NCI-H226 (cell line): ENCODE data around the gene SHISA5.
"Not testable (repeated sequence)": the region's sequence is repeated elsewhere in the genome, so short reads cannot be mapped to it uniquely, and the experiment has no call there.

ENCODE experiments used
- DNase-seq: peaks from one replicate; pipeline ENCODE4 v3.0.0-alpha.2; 2015

SHISA5 gene

GRCh38 chr3:48504051-48504946 is at the start of gene SHISA5:
Gene SHISA5, minus strand, starts transcription at chr3:48504174. Its CDS starts 80 bp downstream, at chr3:48504094.
- DNase-seq: peak; percentile 50

GRCh38 chr3:48553361-48553760 is 49.4 kb upstream of the SHISA5 start:
- no peak for DNase-seq

GRCh38 chr3:48552111-48552951 is 48.4 kb upstream of the SHISA5 start:
- DNase-seq: no peak

- DNase-seq: not testable (repeated sequence)
Observed at GRCh38 chr3:48551651-48552050, 47.7 kb upstream of the SHISA5 start.

GRCh38 chr3:48548729-48549705 is 45.0 kb upstream of the SHISA5 start:
- peak; percentile 53 for DNase-seq

GRCh38 chr3:48548126-48548525 is 44.2 kb upstream of the SHISA5 start:
- no peak for DNase-seq

- no peak for DNase-seq
Observed at GRCh38 chr3:48546203-48546829, 42.3 kb upstream of the SHISA5 start.

- DNase-seq: no peak
Observed at GRCh38 chr3:48544141-48544540, 40.2 kb upstream of the SHISA5 start.

- DNase-seq: no peak
Observed at GRCh38 chr3:48543271-48543866, 39.4 kb upstream of the SHISA5 start.

GRCh38 chr3:48538451-48538850 is 34.5 kb upstream of the SHISA5 start:
- DNase-seq: no peak

- no peak for DNase-seq
Observed at GRCh38 chr3:48536785-48537184, 32.8 kb upstream of the SHISA5 start.

- no peak for DNase-seq
Observed at GRCh38 chr3:48536116-48536515, 32.1 kb upstream of the SHISA5 start.

GRCh38 chr3:48535578-48535977 is 31.6 kb upstream of the SHISA5 start:
- DNase-seq: no peak

GRCh38 chr3:48532977-48533337 is 29.0 kb upstream of the SHISA5 start:
- DNase-seq: no peak

GRCh38 chr3:48532271-48532976 is 28.4 kb upstream of the SHISA5 start:
- DNase-seq: no peak

GRCh38 chr3:48530701-48531100 is 26.7 kb upstream of the SHISA5 start:
- DNase-seq: not testable (repeated sequence)

- DNase-seq: no peak
Observed at GRCh38 chr3:48528754-48529153, 24.8 kb upstream of the SHISA5 start.

GRCh38 chr3:48528048-48528447 is 24.1 kb upstream of the SHISA5 start:
- DNase-seq: no peak

- no peak for DNase-seq
Observed at GRCh38 chr3:48524970-48525369, 21.0 kb upstream of the SHISA5 start.

GRCh38 chr3:48521635-48522034 is 17.7 kb upstream of the SHISA5 start:
- no peak for DNase-seq

GRCh38 chr3:48519277-48519643 is 15.3 kb upstream of the SHISA5 start:
- no peak for DNase-seq
